ENCODE measurements around the gene NACC2.

DNA sequence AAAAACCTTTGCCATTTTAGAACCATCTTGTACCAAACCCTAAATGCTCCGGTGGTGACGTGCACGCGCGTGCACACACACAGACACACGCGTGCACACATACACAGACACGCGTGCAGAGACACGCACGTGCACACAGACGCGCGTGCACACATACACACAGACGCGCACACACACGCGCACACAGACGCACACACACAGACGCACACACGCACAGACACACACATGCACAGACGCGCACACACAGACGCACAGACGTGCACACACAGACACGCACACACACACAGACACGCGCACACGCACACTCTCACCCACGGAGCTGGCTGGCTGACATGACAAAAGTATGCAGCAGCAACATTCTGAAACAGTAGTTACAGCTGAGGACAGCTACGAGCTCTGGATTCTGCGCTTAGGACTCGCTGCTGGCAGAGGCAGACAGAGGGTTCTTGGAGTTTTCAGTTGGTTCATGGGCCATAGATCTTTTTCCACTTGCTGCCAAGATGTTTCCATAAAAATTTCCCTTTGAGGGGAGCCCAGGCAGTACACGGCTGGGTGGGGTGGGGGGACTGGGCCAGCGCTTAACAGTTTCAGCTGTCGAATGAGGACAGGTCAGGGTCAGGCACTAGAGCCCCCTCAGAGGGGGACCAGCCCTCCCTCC, 87.7 kb downstream of the NACC2 start:
- TF ChIP-seq GATA2 (IDR thresholded peaks at IDR 0.05; ENCODE audit: insufficient read depth, insufficient read length, low read depth, low read length) (no peak), POLR2AphosphoS5 (IDR thresholded peaks at IDR 0.05; ENCODE audit: insufficient read depth, low read depth, low read length) (no peak)
- TF ChIP-seq, protein P1, sequence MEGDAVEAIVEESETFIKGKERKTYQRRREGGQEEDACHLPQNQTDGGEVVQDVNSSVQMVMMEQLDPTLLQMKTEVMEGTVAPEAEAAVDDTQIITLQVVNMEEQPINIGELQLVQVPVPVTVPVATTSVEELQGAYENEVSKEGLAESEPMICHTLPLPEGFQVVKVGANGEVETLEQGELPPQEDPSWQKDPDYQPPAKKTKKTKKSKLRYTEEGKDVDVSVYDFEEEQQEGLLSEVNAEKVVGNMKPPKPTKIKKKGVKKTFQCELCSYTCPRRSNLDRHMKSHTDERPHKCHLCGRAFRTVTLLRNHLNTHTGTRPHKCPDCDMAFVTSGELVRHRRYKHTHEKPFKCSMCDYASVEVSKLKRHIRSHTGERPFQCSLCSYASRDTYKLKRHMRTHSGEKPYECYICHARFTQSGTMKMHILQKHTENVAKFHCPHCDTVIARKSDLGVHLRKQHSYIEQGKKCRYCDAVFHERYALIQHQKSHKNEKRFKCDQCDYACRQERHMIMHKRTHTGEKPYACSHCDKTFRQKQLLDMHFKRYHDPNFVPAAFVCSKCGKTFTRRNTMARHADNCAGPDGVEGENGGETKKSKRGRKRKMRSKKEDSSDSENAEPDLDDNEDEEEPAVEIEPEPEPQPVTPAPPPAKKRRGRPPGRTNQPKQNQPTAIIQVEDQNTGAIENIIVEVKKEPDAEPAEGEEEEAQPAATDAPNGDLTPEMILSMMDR (IDR thresholded peaks at IDR 0.05; ENCODE audit: extremely low read depth in 1 of 2, insufficient read depth in 1 of 2, low read depth in 1 of 2, low read length in 2 of 2), result no peak
